Measurements from ENCODE around the gene DIRAS3. TPM values are rescaled to one million over a fixed set of nuclear protein-coding genes. Genes with fewer than 3 reads are reported as not detected.

Gene DIRAS3
- total and polyA plus RNA-seq, 2 experiments from 2014 or later: 5.0 to 8.7 TPM

Other genes starting within 250 kb of the DIRAS3 start
- 25.4 and 28.7 TPM in 2 replicates for gene GNG12, start 217.2 kb downstream of the DIRAS3 start, total RNA-seq
- gene GNG12, start 217.2 kb downstream of the DIRAS3 start, polyA plus RNA-seq: 33.9 and 34.2 TPM in 2 replicates
- gene WLS, start 181.9 kb upstream of the DIRAS3 start, total RNA-seq: 67.7 and 114 TPM in 2 replicates
- 113 and 125 TPM in 2 replicates for gene WLS, start 181.9 kb upstream of the DIRAS3 start, polyA plus RNA-seq

Measured in cardiac muscle cell (in vitro differentiated cells and primary cell).